GM19463 (cell line): Measurements from ENCODE around the gene METAP2.
"Not testable (repeated sequence)": the region's sequence is repeated elsewhere in the genome, so short reads cannot be mapped to it uniquely, and the experiment has no call there.

Source experiments
- ATAC-seq: cut with Tn5 transposase; IDR thresholded peaks from one replicate; pipeline ENCODE4 v1.9.1; 2021; ENCODE audit warnings: mild to moderate bottlenecking, moderate library complexity; ENCODE audit not compliant: unreplicated experiment

METAP2 gene

GRCh38 chr12:95473884-95474659, at the start of gene METAP2:
Gene METAP2, plus strand, starts transcription at chr12:95474152. Its CDS starts 28 bp downstream, at chr12:95474180.
- ATAC-seq = peak; percentile 98

- no peak for ATAC-seq
These were observed 49.5 kb upstream of the METAP2 start for GRCh38 chr12:95424271-95424994.

GRCh38 chr12:95429172-95429510, 44.8 kb upstream of the METAP2 start:
- ATAC-seq = no peak

GRCh38 chr12:95431120-95431519, 42.8 kb upstream of the METAP2 start:
- ATAC-seq = no peak

- ATAC-seq = no peak
These were observed 38.6 kb upstream of the METAP2 start for GRCh38 chr12:95435355-95435754.

GRCh38 chr12:95437565-95437964, 36.4 kb upstream of the METAP2 start:
- no peak for ATAC-seq

GRCh38 chr12:95439461-95440230, 34.3 kb upstream of the METAP2 start:
- no peak for ATAC-seq

- ATAC-seq = no peak
These were observed 33.6 kb upstream of the METAP2 start for GRCh38 chr12:95440401-95440800.

- no peak for ATAC-seq
These were observed 30.5 kb upstream of the METAP2 start for GRCh38 chr12:95443459-95443858.

GRCh38 chr12:95445099-95445498, 28.9 kb upstream of the METAP2 start:
- ATAC-seq = not testable (repeated sequence)

- no peak for ATAC-seq
These were observed 28.0 kb upstream of the METAP2 start for GRCh38 chr12:95445884-95446505.

GRCh38 chr12:95446506-95446900, 27.4 kb upstream of the METAP2 start:
- no peak for ATAC-seq

GRCh38 chr12:95449656-95450055, 24.3 kb upstream of the METAP2 start:
- ATAC-seq = not testable (repeated sequence)

GRCh38 chr12:95452501-95452900, 21.5 kb upstream of the METAP2 start:
- ATAC-seq = not testable (repeated sequence)

GRCh38 chr12:95453881-95454280, 20.1 kb upstream of the METAP2 start:
- ATAC-seq = not testable (repeated sequence)

GRCh38 chr12:95454780-95455215, 19.2 kb upstream of the METAP2 start:
- not testable (repeated sequence) for ATAC-seq

- ATAC-seq = not testable (repeated sequence)
These were observed 16.3 kb upstream of the METAP2 start for GRCh38 chr12:95457605-95458004.

GRCh38 chr12:95458761-95459160, 15.2 kb upstream of the METAP2 start:
- no peak for ATAC-seq

- ATAC-seq = no peak
These were observed 14.6 kb upstream of the METAP2 start for GRCh38 chr12:95459310-95459709.

GRCh38 chr12:95460105-95460504, 13.8 kb upstream of the METAP2 start:
- no peak for ATAC-seq

- no peak for ATAC-seq
These were observed 13.1 kb upstream of the METAP2 start for GRCh38 chr12:95460896-95461295.
